Hepatocyte (in vitro differentiated cells): Measurements from ENCODE around the gene PKP3.

Experiments used
- CTCF ChIP-seq: fragments of 200-600 bp; sonication (generic); IDR thresholded peaks from 2 replicates; pipeline ENCODE4 v1.5.1; 2016; ENCODE audit warnings: antibody characterized with exemption, mild to moderate bottlenecking; ENCODE audit not compliant: poor library complexity
- EZH2 ChIP-seq: fragments of 200-600 bp; sonication (generic); IDR thresholded peaks from 2 replicates; pipeline ENCODE4 v1.6.1; 2016; ENCODE audit warnings: antibody characterized with exemption, mild to moderate bottlenecking, borderline replicate concordance

GRCh38 chr11:360326-361280, 33.4 kb upstream of the PKP3 start:
- no peak for TF ChIP-seq CTCF
- no peak for TF ChIP-seq EZH2
